Stomach (tissue), 9 donors: ENCODE measurements around the gene TMEM40. TPM values are rescaled to one million over a fixed set of nuclear protein-coding genes. Genes with fewer than 3 reads are reported as not detected.
A peak's percentile ranks its signal among the peaks of the same experiment; 100 is the strongest.

Experiments used
- DNase-seq, 2 donors: peaks; one replicate each; pipeline versions ENCODE4 v3.0.0 to v3.0.0-alpha.2; 2013 to 2019
- H3K27ac ChIP-seq, 5 donors: fragments of 200-600 bp in 4 of 5; sonication (generic) in 4 of 5; one replicate each; pipeline ENCODE4 v1.5.1; 2013 to 2019; ENCODE audit warnings: mild to moderate bottlenecking in 1 of 5, moderate library complexity in 1 of 5
- H3K27me3 ChIP-seq, 3 donors: fragments of 200-600 bp; sonication (generic); one replicate each; pipeline ENCODE4 v1.5.1; 2017 to 2019; ENCODE audit warnings: mixed run types in 1 of 3
- H3K36me3 ChIP-seq, 4 donors: fragments of 200-600 bp; sonication (generic); 1 replicate in 3 of 4; 2 replicates in 1 of 4; pipeline ENCODE4 v1.5.1; 2016 to 2019
- H3K4me1 ChIP-seq, 4 donors: fragments of 200-600 bp; sonication (generic); one replicate each; pipeline ENCODE4 v1.5.1; 2016 to 2019
- H3K4me3 ChIP-seq, 4 donors: fragments of 200-600 bp; sonication (generic) in 3 of 4; one replicate each; pipeline ENCODE4 v1.5.1; 2016 to 2019; ENCODE audit warnings: mild to moderate bottlenecking in 1 of 4
- H3K9me3 ChIP-seq, 4 donors: fragments of 200-600 bp; sonication (generic); one replicate each; pipeline ENCODE4 v1.5.1; 2016 to 2019
- EP300 ChIP-seq: sonication (generic); formaldehyde crosslinking; IDR thresholded peaks from one replicate; pipeline ENCODE4 v1.6.1; 2017; ENCODE audit warnings: antibody characterized with exemption
- POLR2A ChIP-seq, 4 donors: fragments of 450-650 bp; IDR thresholded peaks; one replicate each; pipeline ENCODE4 v1.6.1; 2016; ENCODE audit warnings: antibody characterized with exemption in 4 of 4, control low read depth in 2 of 4, mild to moderate bottlenecking in 1 of 4, moderate library complexity in 1 of 4
- POLR2AphosphoS5 ChIP-seq, 3 donors: sonication (generic); formaldehyde crosslinking; IDR thresholded peaks; one replicate each; pipeline ENCODE4 v1.6.1; 2016; ENCODE audit warnings: antibody characterized with exemption in 3 of 3
- WGBS, 5 donors: extraction: QIAGEN DNeasy Blood & Tissue Kit in 3 of 5; methylation state at CpG; one replicate each; pipeline versions ENCODE4 v1.1.5 to v1.1.7; 2013 to 2018; 5-methylcytosine and 5-hydroxymethylcytosine counted together
- intact Hi-C: fragments of 100-400 bp; cut with DNase I; formaldehyde crosslinking; loops from one replicate; pipeline ENCODE4 v1.15.1; 2023; ENCODE audit warnings: low total_unique reads
- polyA plus RNA-seq, 3 donors: library from polyadenylated mRNA; stranded (reverse); fragments of 200-250 nt; gene quantifications; one replicate each; pipeline ENCODE4 v1.2.3, GENCODE V29; 2013
- total RNA-seq, 5 donors: library from RNA; depleted of rRNA; stranded (reverse); fragments of >200 nt; gene quantifications; one replicate each; pipeline versions ENCODE4 v1.1.0 to v1.2.3, GENCODE V29; 2014 to 2016
- TF ChIP-seq, protein P1 (sequence below), 7 experiments: fragments of 450-650 bp in 4 of 7; fragments of 200-600 bp in 3 of 7; sonication (generic) in 3 of 7; IDR thresholded peaks; one replicate each; pipeline ENCODE4 v1.5.1; 2016 to 2019; ENCODE audit warnings: antibody characterized with exemption in 7 of 7, control low read depth in 2 of 7, mild to moderate bottlenecking in 1 of 7
- donor health status: healthy with polysubstance abuse.
- donor health status: Bipolar disorder and iron deficiency.
- donor health status: healthy.

TMEM40 gene
- total and polyA plus RNA-seq, 8 donors, result 141 TPM; not detected in 7

DNA sequence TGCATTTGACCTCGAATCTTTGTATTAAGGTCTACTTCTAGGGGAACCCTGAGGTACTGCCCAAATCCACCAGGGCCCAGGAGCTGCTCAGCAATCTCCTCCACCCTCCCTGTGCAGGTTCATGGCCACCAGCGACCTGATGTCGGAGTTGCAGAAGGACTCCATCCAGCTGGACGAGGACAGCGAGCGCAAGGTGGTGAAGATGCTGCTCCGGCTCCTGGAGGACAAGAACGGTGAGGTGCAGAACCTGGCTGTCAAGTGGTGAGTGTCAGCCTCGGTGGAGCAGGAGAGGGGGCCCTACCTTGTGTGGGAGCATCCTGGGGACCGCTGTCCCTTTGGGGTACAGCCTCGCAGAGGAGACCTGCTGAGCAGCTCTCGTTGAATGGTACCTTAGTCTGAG, 44.3 kb upstream of the TMEM40 start:
- 91 to 96% (median 95%) methylated on average over 12 of the region's 12 CpGs for WGBS, 5 donors
- no peak for DNase-seq
- H3K27me3 ChIP-seq, result no peaks in the 10 kb centered on the region
- intact Hi-C loops, result no loop called here
- H3K4me1 ChIP-seq, result peaks cover 0 to 3% (median under 1%) of the 10 kb centered on the region in 4 donors
- H3K9me3 ChIP-seq, result no peaks in the 10 kb centered on the region
- H3K36me3 ChIP-seq, result peaks cover 0 to 54% (median 22%) of the 10 kb centered on the region in 4 donors
- H3K27ac ChIP-seq, result no peak overlapping the region
- no peak overlapping the region for H3K4me3 ChIP-seq
- TF ChIP-seq EP300, result no peak
- no peak for TF ChIP-seq POLR2AphosphoS5 (IDR thresholded peaks at IDR 0.05)

DNA sequence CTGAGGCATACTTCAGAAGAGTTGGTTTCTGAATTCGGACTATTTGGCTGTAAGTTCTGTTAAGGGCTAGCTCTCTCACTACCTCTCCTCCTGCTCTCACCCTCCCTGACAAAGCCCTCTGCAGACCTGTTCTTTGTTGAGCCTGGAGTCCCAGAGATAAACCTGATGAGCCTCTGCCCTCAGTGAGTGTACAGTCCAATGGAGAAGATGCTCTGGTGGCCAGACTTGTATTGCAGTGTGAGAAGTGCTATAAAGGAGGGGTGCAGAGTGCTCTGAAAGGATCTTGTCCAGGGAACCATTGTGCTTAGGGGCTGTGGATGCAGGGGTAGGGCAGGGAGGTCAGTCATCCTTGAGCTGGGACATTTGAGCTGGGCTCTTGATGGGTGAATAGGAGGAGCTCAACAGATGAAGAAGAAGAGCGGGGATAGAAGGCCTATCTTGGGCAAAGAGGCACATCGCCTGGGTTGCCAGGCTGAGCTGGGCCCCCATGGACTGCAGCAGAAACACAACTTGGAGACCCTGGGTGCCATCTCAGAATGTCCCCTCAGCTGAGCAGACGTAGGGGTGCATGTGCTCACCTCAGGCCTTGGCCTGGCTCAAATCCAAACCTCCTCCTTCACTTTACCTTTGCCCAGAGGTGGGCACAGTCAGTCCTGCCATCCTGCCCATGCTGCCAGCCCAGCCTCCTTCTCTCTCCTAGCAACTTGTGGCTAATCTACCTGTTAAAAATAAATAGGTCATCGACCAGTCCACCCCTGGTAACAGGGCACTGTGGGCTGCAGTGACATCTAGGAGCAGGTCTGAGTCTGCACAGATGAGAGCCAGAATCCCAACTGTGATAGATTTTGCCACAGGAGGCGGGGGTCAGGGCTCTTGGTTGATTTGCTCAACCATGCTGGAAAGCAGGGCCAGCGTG, 40.7 kb upstream of the TMEM40 start:
- TF ChIP-seq POLR2A (IDR thresholded peaks at IDR 0.05) (no peak), EP300 (no peak), POLR2AphosphoS5 (IDR thresholded peaks at IDR 0.05) (no peak)
- TF ChIP-seq, protein P1, sequence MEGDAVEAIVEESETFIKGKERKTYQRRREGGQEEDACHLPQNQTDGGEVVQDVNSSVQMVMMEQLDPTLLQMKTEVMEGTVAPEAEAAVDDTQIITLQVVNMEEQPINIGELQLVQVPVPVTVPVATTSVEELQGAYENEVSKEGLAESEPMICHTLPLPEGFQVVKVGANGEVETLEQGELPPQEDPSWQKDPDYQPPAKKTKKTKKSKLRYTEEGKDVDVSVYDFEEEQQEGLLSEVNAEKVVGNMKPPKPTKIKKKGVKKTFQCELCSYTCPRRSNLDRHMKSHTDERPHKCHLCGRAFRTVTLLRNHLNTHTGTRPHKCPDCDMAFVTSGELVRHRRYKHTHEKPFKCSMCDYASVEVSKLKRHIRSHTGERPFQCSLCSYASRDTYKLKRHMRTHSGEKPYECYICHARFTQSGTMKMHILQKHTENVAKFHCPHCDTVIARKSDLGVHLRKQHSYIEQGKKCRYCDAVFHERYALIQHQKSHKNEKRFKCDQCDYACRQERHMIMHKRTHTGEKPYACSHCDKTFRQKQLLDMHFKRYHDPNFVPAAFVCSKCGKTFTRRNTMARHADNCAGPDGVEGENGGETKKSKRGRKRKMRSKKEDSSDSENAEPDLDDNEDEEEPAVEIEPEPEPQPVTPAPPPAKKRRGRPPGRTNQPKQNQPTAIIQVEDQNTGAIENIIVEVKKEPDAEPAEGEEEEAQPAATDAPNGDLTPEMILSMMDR (IDR thresholded peaks at IDR 0.05), result no peak
- intact Hi-C loops, result no loop called here
- peak overlapping the region in 1 of 5 donors; percentile 91 for H3K27ac ChIP-seq
- peaks cover 0 to 20% (median 11%) of the 10 kb centered on the region in 4 donors for H3K36me3 ChIP-seq
- no peak overlapping the region for H3K4me3 ChIP-seq
- H3K4me1 ChIP-seq, result peaks cover 5 to 25% (median 17%) of the 10 kb centered on the region in 4 donors
- 81 to 88% (median 84%) methylated on average over 7 of the region's 7 CpGs for WGBS, 5 donors
- no peak for DNase-seq
- H3K27me3 ChIP-seq, result peaks cover 0 to 7% (median 3%) of the 10 kb centered on the region in 3 donors
- no peaks in the 10 kb centered on the region for H3K9me3 ChIP-seq

DNA sequence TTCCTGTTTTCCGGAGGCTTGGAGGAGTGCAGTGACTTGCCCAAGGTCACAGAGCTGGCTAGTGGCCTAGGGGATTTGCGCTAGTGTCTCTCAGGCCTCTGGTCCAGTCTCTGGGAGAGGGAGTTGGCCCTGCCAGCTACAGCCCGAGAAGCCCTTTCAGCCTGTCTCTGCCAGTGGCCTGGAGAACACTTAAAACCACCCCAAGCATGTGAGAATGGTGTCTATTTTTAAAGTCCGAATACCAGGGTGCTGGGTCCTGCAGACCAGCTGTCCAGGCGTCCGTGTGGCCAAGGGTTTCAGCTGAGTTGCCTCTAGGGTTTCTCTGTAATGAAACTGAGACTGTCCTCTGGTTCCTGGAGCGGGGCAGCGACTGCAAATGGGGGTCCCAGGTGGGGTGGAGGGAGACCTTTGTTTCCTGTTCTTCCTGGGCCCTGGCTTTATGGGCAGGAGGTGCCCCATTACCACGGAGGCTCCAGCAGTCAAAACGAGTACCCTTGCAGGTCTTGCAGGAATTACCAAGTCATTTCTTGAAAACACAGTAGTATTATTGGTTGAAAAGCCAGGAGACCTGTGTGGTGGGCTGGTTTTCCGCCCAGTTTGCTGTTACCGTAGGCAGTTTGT, 39.6 kb upstream of the TMEM40 start:
- 60 to 76% (median 69%) methylated on average over 11 to 12 of the region's 12 CpGs for WGBS, 5 donors
- Histone ChIP-seq H3K4me1 (peaks cover 5 to 25% (median 17%) of the 10 kb centered on the region in 4 donors), H3K27me3 (peaks cover 0 to 7% (median 3%) of the 10 kb centered on the region in 3 donors), H3K9me3 (no peaks in the 10 kb centered on the region), H3K4me3 (no peak overlapping the region), H3K27ac (peak overlapping the region in 3 of 5 donors; percentile 69 to 91 (median 79)), H3K36me3 (peaks cover 0 to 9% (median 3%) of the 10 kb centered on the region in 4 donors)
- TF ChIP-seq POLR2AphosphoS5 (IDR thresholded peaks at IDR 0.05) (no peak), EP300 (no peak), POLR2A (IDR thresholded peaks at IDR 0.05) (no peak)
- TF ChIP-seq, protein P1 (IDR thresholded peaks at IDR 0.05), result no peak
- DNase-seq, result no peak
- intact Hi-C loops, result no loop called here

DNA sequence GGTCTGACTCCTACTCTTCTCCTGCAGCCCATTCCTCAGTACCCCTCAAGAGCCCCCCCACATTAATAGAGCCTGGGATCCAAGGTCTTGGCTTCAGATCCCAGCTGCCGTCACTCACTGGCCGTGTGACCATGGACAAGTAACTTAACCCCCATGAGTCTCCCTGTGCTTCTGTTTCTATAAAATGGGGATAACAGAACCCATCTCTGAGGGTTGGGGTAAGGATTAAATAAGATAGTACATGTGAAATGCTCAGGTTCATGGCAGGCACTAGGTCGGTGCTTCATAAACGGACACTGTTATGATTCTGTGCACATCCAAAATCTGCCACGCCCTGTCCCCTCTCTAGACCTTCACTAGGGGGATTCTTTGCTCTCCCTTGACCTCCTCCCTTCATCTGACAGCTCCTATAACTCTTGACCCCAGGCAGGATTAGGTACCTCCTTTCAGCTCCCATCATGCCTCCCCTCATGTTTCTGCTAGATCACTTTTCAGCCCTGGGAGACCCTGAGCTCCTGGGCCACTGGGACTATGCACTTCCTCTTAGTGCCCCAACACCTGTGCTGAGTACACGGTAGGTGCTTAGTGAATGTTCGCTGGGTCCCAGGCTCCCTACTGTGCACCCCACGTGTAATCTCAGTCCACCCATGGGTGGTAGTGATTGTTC, 39.0 kb upstream of the TMEM40 start:
- Histone ChIP-seq H3K4me1 (peaks cover 5 to 25% (median 17%) of the 10 kb centered on the region in 4 donors), H3K27me3 (peaks cover 0 to 7% (median 3%) of the 10 kb centered on the region in 3 donors), H3K9me3 (no peaks in the 10 kb centered on the region), H3K27ac (peak overlapping the region in 4 of 5 donors; percentile 26 to 91 (median 74)), H3K4me3 (no peak overlapping the region), H3K36me3 (peaks cover 0 to 2% (median 0%) of the 10 kb centered on the region in 4 donors)
- whole genome bisulfite sequencing, 5 donors, result 60 to 69% (median 62%) methylated on average over 8 of the region's 8 CpGs
- intact Hi-C loops, result no loop called here
- no peak for TF ChIP-seq EP300
- TF ChIP-seq POLR2A (IDR thresholded peaks at IDR 0.05), result no peak
- TF ChIP-seq POLR2AphosphoS5 (IDR thresholded peaks at IDR 0.05), result no peak
- TF ChIP-seq, protein P1 (IDR thresholded peaks at IDR 0.05), result no peak
- no peak for DNase-seq
